Measurements from ENCODE around the gene S100Z.

DNA sequence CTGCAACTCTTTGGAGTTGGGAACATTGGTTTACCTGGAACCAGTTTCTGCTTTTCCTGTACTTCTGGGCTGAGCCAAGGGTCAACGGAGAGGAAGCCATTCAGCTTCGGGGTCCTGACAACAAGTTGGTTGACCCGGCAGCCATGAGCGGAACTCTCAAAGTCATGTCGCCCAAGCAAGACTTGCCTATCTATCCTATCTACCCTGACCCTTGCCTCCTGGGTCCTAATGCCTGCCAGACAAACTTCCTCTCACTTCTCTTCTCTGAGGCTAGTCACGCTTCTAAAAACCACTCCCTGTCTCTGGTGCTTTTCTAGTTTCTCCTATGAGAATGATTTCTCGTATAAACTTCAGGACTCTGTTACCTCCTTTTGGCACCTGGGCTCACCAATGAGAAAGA is 58.4 kb downstream of the S100Z start:
- TF ChIP-seq, protein P1, sequence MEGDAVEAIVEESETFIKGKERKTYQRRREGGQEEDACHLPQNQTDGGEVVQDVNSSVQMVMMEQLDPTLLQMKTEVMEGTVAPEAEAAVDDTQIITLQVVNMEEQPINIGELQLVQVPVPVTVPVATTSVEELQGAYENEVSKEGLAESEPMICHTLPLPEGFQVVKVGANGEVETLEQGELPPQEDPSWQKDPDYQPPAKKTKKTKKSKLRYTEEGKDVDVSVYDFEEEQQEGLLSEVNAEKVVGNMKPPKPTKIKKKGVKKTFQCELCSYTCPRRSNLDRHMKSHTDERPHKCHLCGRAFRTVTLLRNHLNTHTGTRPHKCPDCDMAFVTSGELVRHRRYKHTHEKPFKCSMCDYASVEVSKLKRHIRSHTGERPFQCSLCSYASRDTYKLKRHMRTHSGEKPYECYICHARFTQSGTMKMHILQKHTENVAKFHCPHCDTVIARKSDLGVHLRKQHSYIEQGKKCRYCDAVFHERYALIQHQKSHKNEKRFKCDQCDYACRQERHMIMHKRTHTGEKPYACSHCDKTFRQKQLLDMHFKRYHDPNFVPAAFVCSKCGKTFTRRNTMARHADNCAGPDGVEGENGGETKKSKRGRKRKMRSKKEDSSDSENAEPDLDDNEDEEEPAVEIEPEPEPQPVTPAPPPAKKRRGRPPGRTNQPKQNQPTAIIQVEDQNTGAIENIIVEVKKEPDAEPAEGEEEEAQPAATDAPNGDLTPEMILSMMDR (IDR thresholded peaks at IDR 0.05): no peak
- no peak for TF ChIP-seq EZH2 (IDR thresholded peaks at IDR 0.05; ENCODE audit: borderline replicate concordance, insufficient read depth, low read depth, low read length, poor library complexity, severe bottlenecking)
